Tibial artery (tissue), 4 donors: ENCODE data around the gene PKD2.

Experiments
- DNase-seq, 2 donors: peaks; one replicate each; pipeline ENCODE4 v3.0.0-alpha.2; 2019
- H3K27ac ChIP-seq, 2 donors: fragments of 200-600 bp; sonication (generic) in 1 of 2; 1 replicate in 1 of 2; 2 replicates in 1 of 2; pipeline ENCODE4 v1.5.1; 2018 to 2019; ENCODE audit warnings: mild to moderate bottlenecking in 1 of 2
- H3K27me3 ChIP-seq, 2 donors: fragments of 200-600 bp; sonication (generic) in 1 of 2; one replicate each; pipeline versions ENCODE4 v1.5.1 to v1.6.0; 2016 to 2019
- H3K36me3 ChIP-seq, 3 donors: fragments of 200-600 bp; sonication (generic) in 2 of 3; one replicate each; pipeline ENCODE4 v1.5.1; 2016 to 2019; ENCODE audit warnings: mild to moderate bottlenecking in 2 of 3
- H3K4me1 ChIP-seq, 4 donors: fragments of 200-600 bp; sonication (generic) in 2 of 4; 1 replicate in 3 of 4; 2 replicates in 1 of 4; pipeline ENCODE4 v1.5.1; 2016 to 2019
- H3K4me3 ChIP-seq, 2 donors: fragments of 200-600 bp; sonication (generic) in 1 of 2; 1 replicate in 1 of 2; 2 replicates in 1 of 2; pipeline ENCODE4 v1.5.1; 2018 to 2019; ENCODE audit warnings: mild to moderate bottlenecking in 2 of 2
- H3K9me3 ChIP-seq, 3 donors: fragments of 200-600 bp; sonication (generic) in 1 of 3; one replicate each; pipeline ENCODE4 v1.5.1; 2016 to 2019
- intact Hi-C: fragments of 100-400 bp; cut with DNase I; formaldehyde crosslinking; loops from one replicate; pipeline ENCODE4 v1.15.0; 2023; ENCODE audit warnings: low total_unique reads
- TF ChIP-seq, protein P1 (sequence below), 2 experiments: fragments of 200-600 bp in 1 of 2; fragments of 450-650 bp in 1 of 2; IDR thresholded peaks; one replicate each; pipeline ENCODE4 v1.5.1; 2017 to 2019; ENCODE audit warnings: antibody characterized with exemption in 2 of 2, mild to moderate bottlenecking in 1 of 2, moderate library complexity in 1 of 2

PKD2 gene

DNA sequence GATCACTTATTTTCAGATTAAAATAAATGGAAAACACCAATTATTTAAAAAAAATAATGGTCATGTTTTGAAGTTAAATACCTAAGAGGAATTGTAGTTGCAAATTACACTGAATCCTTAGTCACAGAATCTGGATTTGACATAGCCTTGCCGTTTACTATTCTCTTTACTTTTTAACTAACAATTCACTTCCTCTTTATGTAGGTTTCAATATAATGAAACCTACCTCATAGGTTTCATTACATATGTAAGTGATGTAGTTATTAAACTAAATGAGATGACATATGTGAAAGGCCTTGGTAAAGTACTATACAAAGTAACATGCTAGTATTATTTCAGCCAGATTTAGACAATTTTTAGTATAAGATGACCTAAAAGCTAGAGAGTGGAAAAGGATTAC is 25.4 kb upstream of the PKD2 start:
- Histone ChIP-seq H3K9me3 (no peaks in the 10 kb centered on the region), H3K36me3 (no peaks in the 10 kb centered on the region), H3K4me3 (no peak overlapping the region), H3K4me1 (no peaks in the 10 kb centered on the region), H3K27ac (no peak overlapping the region), H3K27me3 (no peaks in the 10 kb centered on the region)
- intact Hi-C loops = no loop called here
- DNase-seq = no peak
- TF ChIP-seq, protein P1, sequence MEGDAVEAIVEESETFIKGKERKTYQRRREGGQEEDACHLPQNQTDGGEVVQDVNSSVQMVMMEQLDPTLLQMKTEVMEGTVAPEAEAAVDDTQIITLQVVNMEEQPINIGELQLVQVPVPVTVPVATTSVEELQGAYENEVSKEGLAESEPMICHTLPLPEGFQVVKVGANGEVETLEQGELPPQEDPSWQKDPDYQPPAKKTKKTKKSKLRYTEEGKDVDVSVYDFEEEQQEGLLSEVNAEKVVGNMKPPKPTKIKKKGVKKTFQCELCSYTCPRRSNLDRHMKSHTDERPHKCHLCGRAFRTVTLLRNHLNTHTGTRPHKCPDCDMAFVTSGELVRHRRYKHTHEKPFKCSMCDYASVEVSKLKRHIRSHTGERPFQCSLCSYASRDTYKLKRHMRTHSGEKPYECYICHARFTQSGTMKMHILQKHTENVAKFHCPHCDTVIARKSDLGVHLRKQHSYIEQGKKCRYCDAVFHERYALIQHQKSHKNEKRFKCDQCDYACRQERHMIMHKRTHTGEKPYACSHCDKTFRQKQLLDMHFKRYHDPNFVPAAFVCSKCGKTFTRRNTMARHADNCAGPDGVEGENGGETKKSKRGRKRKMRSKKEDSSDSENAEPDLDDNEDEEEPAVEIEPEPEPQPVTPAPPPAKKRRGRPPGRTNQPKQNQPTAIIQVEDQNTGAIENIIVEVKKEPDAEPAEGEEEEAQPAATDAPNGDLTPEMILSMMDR (IDR thresholded peaks at IDR 0.05) = no peak

- Histone ChIP-seq H3K9me3 (no peaks in the 10 kb centered on the region), H3K4me1 (no peaks in the 10 kb centered on the region), H3K27ac (no peak overlapping the region), H3K4me3 (no peak overlapping the region), H3K27me3 (no peaks in the 10 kb centered on the region), H3K36me3 (no peaks in the 10 kb centered on the region)
- TF ChIP-seq, protein P1 (IDR thresholded peaks at IDR 0.05) = no peak
- intact Hi-C loops = no loop called here
- DNase-seq = no peak
Observed at GRCh38 chr4:87982446-87983010, 24.9 kb upstream of the PKD2 start.

GRCh38 chr4:87983996-87984395 is 23.4 kb upstream of the PKD2 start:
- TF ChIP-seq, protein P1 (IDR thresholded peaks at IDR 0.05) = no peak
- Histone ChIP-seq H3K36me3 (no peaks in the 10 kb centered on the region), H3K27me3 (no peaks in the 10 kb centered on the region), H3K4me1 (no peaks in the 10 kb centered on the region), H3K4me3 (no peak overlapping the region), H3K27ac (no peak overlapping the region), H3K9me3 (no peaks in the 10 kb centered on the region)
- no peak for DNase-seq
- intact Hi-C loops = no loop called here

DNA sequence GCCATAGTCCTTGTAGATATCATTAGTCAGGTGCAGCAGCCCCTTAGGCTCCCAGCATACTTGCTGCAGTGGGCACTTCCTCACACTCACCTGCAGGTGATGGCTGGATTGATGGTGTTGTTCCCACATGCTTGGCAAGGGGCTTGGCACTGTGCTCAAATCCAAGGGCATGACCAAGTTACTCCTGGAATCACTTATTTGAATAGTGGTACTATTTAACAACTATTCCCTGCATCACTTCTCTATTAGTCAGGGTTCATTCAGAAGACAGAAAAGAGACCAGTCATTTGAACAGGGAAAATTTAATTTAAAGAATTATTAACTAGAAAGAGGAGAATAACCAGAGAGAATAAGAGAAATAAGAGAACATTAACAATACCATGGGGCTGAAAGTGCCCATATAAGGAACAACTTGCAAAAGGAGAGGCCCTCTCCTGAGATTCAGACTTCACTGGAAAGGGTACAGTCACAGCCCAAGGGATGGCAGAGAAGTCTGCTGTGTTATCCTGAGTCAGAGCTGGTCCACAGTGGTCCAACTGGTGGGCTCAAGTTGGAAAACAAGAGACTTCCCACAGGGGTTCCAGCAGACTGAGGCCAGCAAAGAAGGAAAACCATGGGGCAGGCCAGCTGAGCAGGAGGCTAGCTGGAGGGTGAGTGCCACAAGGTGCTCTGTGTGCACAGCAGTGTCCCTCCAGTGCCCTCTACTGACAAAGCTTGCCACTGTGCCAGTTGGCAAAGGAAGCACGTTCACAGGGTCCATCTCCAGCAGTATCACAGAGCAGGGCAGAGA is 22.1 kb upstream of the PKD2 start:
- no peaks in the 10 kb centered on the region for H3K36me3 ChIP-seq
- no peaks in the 10 kb centered on the region for H3K27me3 ChIP-seq
- H3K27ac ChIP-seq = no peak overlapping the region
- H3K4me1 ChIP-seq = no peaks in the 10 kb centered on the region
- peak in 1 of 2 donors; percentile 73 for DNase-seq
- TF ChIP-seq, protein P1 (IDR thresholded peaks at IDR 0.05) = peak; percentile 26 to 53
- no peak overlapping the region for H3K4me3 ChIP-seq
- no peaks in the 10 kb centered on the region for H3K9me3 ChIP-seq
- intact Hi-C loops = no loop called here

- TF ChIP-seq, protein P1 (IDR thresholded peaks at IDR 0.05) = no peak
- H3K27me3 ChIP-seq = no peaks in the 10 kb centered on the region
- H3K4me1 ChIP-seq = no peaks in the 10 kb centered on the region
- intact Hi-C loops = no loop called here
- no peaks in the 10 kb centered on the region for H3K9me3 ChIP-seq
- no peak overlapping the region for H3K4me3 ChIP-seq
- H3K27ac ChIP-seq = no peak overlapping the region
- DNase-seq = no peak
- no peaks in the 10 kb centered on the region for H3K36me3 ChIP-seq
Observed at GRCh38 chr4:87985887-87986200, 21.6 kb upstream of the PKD2 start.
